Glomerular visceral epithelial cell (primary cell): Measurements from ENCODE around the gene TMEM116.
"Not testable (repeated sequence)": the region's sequence is repeated elsewhere in the genome, so short reads cannot be mapped to it uniquely, and the experiment has no call there.

ENCODE experiments used
- DNase-seq: peaks from one replicate; pipeline ENCODE4 v3.0.0-alpha.2; 2016; ENCODE audit errors: extremely low spot score

Gene TMEM116

GRCh38 chr12:112009596-112009995 is 3.4 kb downstream of the TMEM116 start:
- DNase-seq = not testable (repeated sequence)

- no peak for DNase-seq
These were observed 4.0 kb downstream of the TMEM116 start for GRCh38 chr12:112008918-112009317.

- DNase-seq = peak; percentile 38
These were observed 5.0 kb downstream of the TMEM116 start for GRCh38 chr12:112007945-112008344.

- DNase-seq = no peak
These were observed 7.3 kb downstream of the TMEM116 start for GRCh38 chr12:112005419-112006395.

GRCh38 chr12:112004041-112004440 is 8.9 kb downstream of the TMEM116 start:
- no peak for DNase-seq

- DNase-seq = no peak
These were observed 11.4 kb downstream of the TMEM116 start for GRCh38 chr12:112001576-112001975.

GRCh38 chr12:112000820-112001219 is 12.1 kb downstream of the TMEM116 start:
- no peak for DNase-seq

- DNase-seq = not testable (repeated sequence)
These were observed 13.8 kb downstream of the TMEM116 start for GRCh38 chr12:111999129-111999528.

GRCh38 chr12:111998015-111998414 is 14.9 kb downstream of the TMEM116 start:
- DNase-seq = no peak

- DNase-seq = no peak
These were observed 15.7 kb downstream of the TMEM116 start for GRCh38 chr12:111997300-111997699.

- no peak for DNase-seq
These were observed 17.0 kb downstream of the TMEM116 start for GRCh38 chr12:111995782-111996480.

- not testable (repeated sequence) for DNase-seq
These were observed 18.5 kb downstream of the TMEM116 start for GRCh38 chr12:111994211-111995111.

GRCh38 chr12:111993292-111994150 is 19.4 kb downstream of the TMEM116 start:
- no peak for DNase-seq

GRCh38 chr12:111992464-111992863 is 20.5 kb downstream of the TMEM116 start:
- DNase-seq = no peak

GRCh38 chr12:111991946-111992345 is 21.0 kb downstream of the TMEM116 start:
- DNase-seq = peak; percentile 30

- DNase-seq = no peak
These were observed 21.4 kb downstream of the TMEM116 start for GRCh38 chr12:111991535-111991934.

GRCh38 chr12:111984820-111985219 is 28.1 kb downstream of the TMEM116 start:
- no peak for DNase-seq

- DNase-seq = no peak
These were observed 31.0 kb downstream of the TMEM116 start for GRCh38 chr12:111981987-111982386.

GRCh38 chr12:111980598-111980997 is 32.4 kb downstream of the TMEM116 start:
- DNase-seq = no peak

- DNase-seq = no peak
These were observed 34.4 kb downstream of the TMEM116 start for GRCh38 chr12:111978545-111978944.

GRCh38 chr12:111976860-111977259 is 36.1 kb downstream of the TMEM116 start:
- DNase-seq = no peak
